GM12878 (cell line): Measurements from ENCODE around the gene PTPRN2. TPM values are rescaled to one million over a fixed set of nuclear protein-coding genes. Genes with fewer than 3 reads are reported as not detected.

ENCODE experiments used
- ATAC-seq: fragments of 200-7000 bp; cut with Tn5 transposase; 3 replicates; pipeline ENCODE4 v1.9.1; 2020; ENCODE audit warnings: mild to moderate bottlenecking, moderate library complexity
- BruUV-seq: library from RNA; stranded (reverse); fragments of 400-500 nt; replicated peaks from 2 replicates; lab custom pipeline; 2021; lab: Mats Ljungman, UMichigan
- CTCF ChIA-PET: fragments of 300-600 bp; sonication (Branson Sonifier 250); formaldehyde crosslinking; extraction: SDS; loops from one replicate; lab custom pipeline; 2021; ENCODE audit warnings: inconsistent platforms; lab: Yijun Ruan, JAX
- POLR2A ChIA-PET: fragments of 350-600 bp; formaldehyde crosslinking; extraction: SDS; loops from one replicate; lab custom pipeline; 2021; ENCODE audit warnings: inconsistent platforms; lab: Charles Lee
- RAD21 ChIA-PET: fragments of 300-600 bp; sonication (Branson Sonifier 250); formaldehyde crosslinking; loops from one replicate; lab custom pipeline; 2023; ENCODE audit warnings: antibody characterized with exemption; ENCODE audit not compliant: unreplicated experiment; lab: Charles Lee
- SMC1A ChIA-PET: fragments of 300-600 bp; sonication (Branson Sonifier 250); formaldehyde crosslinking; loops from one replicate; lab custom pipeline; 2023; ENCODE audit not compliant: unreplicated experiment, uncharacterized antibody; lab: Charles Lee
- DNase-seq: peaks from one replicate; pipeline ENCODE4 v3.0.0-alpha.2; 2011; ENCODE audit warnings: low read depth, low spot score
- FAIRE-seq: peaks from 3 replicates; lab custom pipeline; 2011; peaks lifted over from hg19 to GRCh38; lab: Jason Lieb, UNC
- H2AFZ ChIP-seq: 2 replicates; pipeline ENCODE4 v1.6.0; 2011; ENCODE audit warnings: low read depth, low read length, control low read depth; ENCODE audit not compliant: control insufficient read depth
- H3K27ac ChIP-seq: 2 replicates; pipeline ENCODE4 v1.5.1; 2011; ENCODE audit warnings: control low read depth; ENCODE audit not compliant: control insufficient read depth, insufficient read depth
- H3K27me3 ChIP-seq, 2 experiments: replicated peaks in 1 of 2; 2 replicates each; pipeline versions ENCODE4 v1.6.0 to v1.6.1; 2011; ENCODE audit warnings: low read length in 1 of 2; ENCODE audit not compliant: control insufficient read depth in 2 of 2, insufficient read depth in 2 of 2
- H3K36me3 ChIP-seq, 2 experiments: 2 replicates each; pipeline ENCODE4 v1.5.1; 2011; ENCODE audit warnings: low read length in 1 of 2; ENCODE audit not compliant: control insufficient read depth in 2 of 2, insufficient read depth in 2 of 2
- H3K4me1 ChIP-seq: 2 replicates; pipeline ENCODE4 v1.6.1; 2011; ENCODE audit warnings: mild to moderate bottlenecking, low read length, moderate library complexity, mixed read lengths; ENCODE audit not compliant: control insufficient read depth, insufficient read depth
- H3K4me2 ChIP-seq: 2 replicates; pipeline ENCODE4 v1.6.0; 2011; ENCODE audit warnings: control low read depth; ENCODE audit not compliant: control insufficient read depth, insufficient read depth
- H3K4me3 ChIP-seq: fragments of 200-600 bp; sonication (generic); 2 replicates; pipeline ENCODE4 v1.5.1; 2016
- H3K79me2 ChIP-seq: 2 replicates; pipeline ENCODE4 v1.6.0; 2011; ENCODE audit warnings: low read length; ENCODE audit not compliant: control insufficient read depth, insufficient read depth
- H3K9ac ChIP-seq: 2 replicates; pipeline ENCODE4 v1.8.0; 2011; ENCODE audit warnings: low read length, control low read depth, mixed read lengths; ENCODE audit not compliant: control insufficient read depth, insufficient read depth
- H3K9me3 ChIP-seq: replicated peaks from 3 replicates; pipeline ENCODE4 v1.5.1; 2011; ENCODE audit warnings: mild to moderate bottlenecking, low read length; ENCODE audit not compliant: control insufficient read depth, insufficient read depth
- H4K20me1 ChIP-seq: 2 replicates; pipeline ENCODE4 v1.6.0; 2011; ENCODE audit not compliant: control insufficient read depth, insufficient read depth
- CHD2 ChIP-seq: IDR thresholded peaks from 2 replicates; pipeline ENCODE4 v1.6.1; 2011; ENCODE audit warnings: low read depth, low read length, improper control_type of control experiment, borderline replicate concordance
- EGR1 ChIP-seq, 2 experiments: IDR thresholded peaks; 1 replicate in 1 of 2; 2 replicates in 1 of 2; pipeline ENCODE4 v1.6.1; 2011 to 2012; ENCODE audit warnings: low read depth in 2 of 2, low read length in 2 of 2, borderline replicate concordance in 1 of 2, mild to moderate bottlenecking in 1 of 2, moderate library complexity in 1 of 2
- FOXM1 ChIP-seq: IDR thresholded peaks from 2 replicates; pipeline ENCODE4 v1.6.1; 2012; ENCODE audit warnings: low read depth, mild to moderate bottlenecking, inconsistent platforms, low read length, moderate library complexity
- GABPA ChIP-seq: IDR thresholded peaks from 2 replicates; pipeline ENCODE4 v1.6.1; 2014; ENCODE audit warnings: antibody characterized with exemption, low read depth, mild to moderate bottlenecking, inconsistent platforms
- KDM1A ChIP-seq: fragments of 200-600 bp; sonication (generic); IDR thresholded peaks from 2 replicates; pipeline ENCODE4 v1.6.1; 2016; ENCODE audit warnings: borderline replicate concordance
- PAX5 ChIP-seq: IDR thresholded peaks from 2 replicates; pipeline ENCODE4 v1.6.1; 2011; ENCODE audit warnings: low read depth, low read length, borderline replicate concordance
- SMC3 ChIP-seq: IDR thresholded peaks from 2 replicates; pipeline ENCODE4 v1.6.1; 2011; ENCODE audit warnings: low read length, improper control_type of control experiment, borderline replicate concordance
- STAT3 ChIP-seq: IDR thresholded peaks from 2 replicates; pipeline ENCODE4 v1.6.1; 2011; ENCODE audit warnings: low read depth, low read length, improper control_type of control experiment
- TBL1XR1 ChIP-seq: IDR thresholded peaks from 2 replicates; pipeline ENCODE4 v1.6.1; 2012; ENCODE audit warnings: low read depth, low read length, improper control_type of control experiment
- WRNIP1 ChIP-seq: IDR thresholded peaks from 2 replicates; pipeline ENCODE4 v1.6.1; 2011; ENCODE audit warnings: low read depth, low read length, improper control_type of control experiment, borderline replicate concordance
- WGBS: methylation state at CpG from one replicate; pipeline ENCODE4 v1.1.6; 2016; ENCODE audit warnings: low lambda C conversion rate; ENCODE audit not compliant: insufficient replicate concordance, insufficient coverage; ENCODE audit errors: missing lambda C conversion rate; 5-methylcytosine and 5-hydroxymethylcytosine counted together
- in situ Hi-C: fragments of 300-500 bp; cut with MboI; formaldehyde crosslinking; loops from 9 replicates; pipeline ENCODE4 v1.14.3; 2018; ENCODE audit warnings: mixed read lengths
- intact Hi-C: fragments of 100-400 bp; cut with micrococcal nuclease; formaldehyde crosslinking; loops from one replicate; pipeline ENCODE4 v1.14.2; 2022; ENCODE audit not compliant: unreplicated experiment
- polyA plus RNA-seq, 11 experiments: library from polyadenylated mRNA; depleted of rRNA in 4 of 11; unstranded in 6 of 11; stranded (reverse) in 5 of 11; fragments of >200 nt; fragmentation: Nextera tagmentation in 4 of 11; fragmentation: Illumina TruSeq in 1 of 11; extraction: Ambion mirVana in 4 of 11; extraction: Trizol in 1 of 11; gene quantifications; 1 replicate in 1 of 11; 2 replicates in 10 of 11; pipeline versions ENCODE4 v1.2.1 to v1.2.3, GENCODE V29; 2011 to 2016; ENCODE audit warnings: inconsistent platforms in 2 of 11, missing spikeins in 2 of 11, low read depth in 1 of 11
- total RNA-seq, 4 experiments: library from RNA; depleted of rRNA in 3 of 4; stranded (reverse); fragments of >200 nt in 3 of 4; fragmentation: Illumina TruSeq in 1 of 4; extraction: Trizol in 1 of 4; gene quantifications; 2 replicates each; pipeline versions ENCODE4 v1.2.1 to v1.2.3, GENCODE V29; 2013 to 2021
- TF ChIP-seq, protein P1 (sequence below), 3 experiments: IDR thresholded peaks in 2 of 3; conservative IDR thresholded peaks in 1 of 3; 2 replicates each; pipeline ENCODE4 v1.5.1; 2011; ENCODE audit warnings: low read depth in 3 of 3, low read length in 3 of 3, mild to moderate bottlenecking in 3 of 3, control low read depth in 2 of 3, moderate library complexity in 2 of 3, inconsistent platforms in 1 of 3, mixed read lengths in 1 of 3; ENCODE audit not compliant: control insufficient read depth in 2 of 3, insufficient read depth in 1 of 3; ENCODE audit errors: extremely low read depth in 1 of 3

Gene PTPRN2
- total and polyA plus RNA-seq, 10 of the 15 experiments (the other 5 are each of a cell fraction or from before 2014, with no cell fraction given): 5.4 TPM; not detected in 9

DNA sequence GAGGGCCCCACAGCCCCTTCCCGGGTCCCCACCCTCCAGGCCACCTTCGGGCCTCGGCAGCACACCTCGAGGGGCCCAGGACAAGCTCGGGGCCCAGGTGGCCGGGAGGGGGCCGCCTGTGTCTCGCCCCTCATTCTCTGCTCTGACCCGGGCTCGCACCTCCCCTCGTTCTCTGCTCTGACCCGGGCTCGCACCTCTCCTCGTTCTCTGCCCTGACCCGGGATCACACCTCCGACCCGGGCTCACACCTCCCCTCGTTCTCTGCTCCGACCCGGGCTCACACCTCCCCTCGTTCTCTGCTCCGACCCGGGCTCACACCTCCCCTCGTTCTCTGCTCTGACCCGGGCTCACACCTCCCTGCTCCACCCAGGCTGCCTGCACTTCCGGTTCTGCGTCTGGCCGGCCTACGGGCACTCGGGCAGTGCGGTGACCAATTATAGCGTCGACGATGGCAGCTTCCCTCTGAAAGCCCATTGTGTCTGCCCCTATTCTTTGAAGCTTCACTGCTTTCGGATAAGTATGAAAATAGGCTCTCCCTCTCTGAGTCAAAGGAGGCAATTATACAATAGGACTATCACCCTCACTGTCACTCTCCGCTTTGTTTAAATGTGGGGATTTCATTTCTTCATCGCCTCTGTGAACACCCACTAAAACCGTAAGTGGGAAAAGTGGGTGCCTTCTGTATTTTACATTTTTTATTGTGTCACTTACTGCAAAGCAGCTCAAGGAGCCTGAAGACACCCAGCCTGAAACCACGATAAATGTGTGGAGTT, 793.5 kb downstream of the PTPRN2 start (continued):
- no peak for TF ChIP-seq PAX5
- no peak for TF ChIP-seq TBL1XR1
- TF ChIP-seq CHD2: no peak
- no peak for TF ChIP-seq SMC3
- no peak for TF ChIP-seq KDM1A
- TF ChIP-seq, protein P1, sequence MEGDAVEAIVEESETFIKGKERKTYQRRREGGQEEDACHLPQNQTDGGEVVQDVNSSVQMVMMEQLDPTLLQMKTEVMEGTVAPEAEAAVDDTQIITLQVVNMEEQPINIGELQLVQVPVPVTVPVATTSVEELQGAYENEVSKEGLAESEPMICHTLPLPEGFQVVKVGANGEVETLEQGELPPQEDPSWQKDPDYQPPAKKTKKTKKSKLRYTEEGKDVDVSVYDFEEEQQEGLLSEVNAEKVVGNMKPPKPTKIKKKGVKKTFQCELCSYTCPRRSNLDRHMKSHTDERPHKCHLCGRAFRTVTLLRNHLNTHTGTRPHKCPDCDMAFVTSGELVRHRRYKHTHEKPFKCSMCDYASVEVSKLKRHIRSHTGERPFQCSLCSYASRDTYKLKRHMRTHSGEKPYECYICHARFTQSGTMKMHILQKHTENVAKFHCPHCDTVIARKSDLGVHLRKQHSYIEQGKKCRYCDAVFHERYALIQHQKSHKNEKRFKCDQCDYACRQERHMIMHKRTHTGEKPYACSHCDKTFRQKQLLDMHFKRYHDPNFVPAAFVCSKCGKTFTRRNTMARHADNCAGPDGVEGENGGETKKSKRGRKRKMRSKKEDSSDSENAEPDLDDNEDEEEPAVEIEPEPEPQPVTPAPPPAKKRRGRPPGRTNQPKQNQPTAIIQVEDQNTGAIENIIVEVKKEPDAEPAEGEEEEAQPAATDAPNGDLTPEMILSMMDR (IDR thresholded peaks at IDR 0.05 in 2 of 3, conservative IDR thresholded peaks at IDR 0.05 in 1 of 3; ENCODE audit: control insufficient read depth in 2 of 3, extremely low read depth in 1 of 3, insufficient read depth in 1 of 3, low read depth in 3 of 3, low read length in 3 of 3): no peak
- TF ChIP-seq STAT3: no peak
- no peak for TF ChIP-seq FOXM1
- TF ChIP-seq GABPA: no peak

DNA sequence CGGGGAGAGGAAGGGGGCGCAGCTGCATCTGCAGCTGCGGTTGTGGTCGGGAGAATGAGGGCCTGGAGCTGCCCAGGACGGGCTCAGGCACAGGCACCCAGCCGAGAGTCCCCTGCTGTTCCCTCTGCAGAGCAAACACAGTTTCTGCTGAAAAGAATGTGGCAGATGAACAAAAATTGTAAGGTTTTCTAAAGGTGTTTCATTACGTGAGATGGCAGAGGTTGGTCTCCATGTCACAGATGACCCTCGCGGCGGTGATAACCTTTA, 794.6 kb downstream of the PTPRN2 start:
- peaks cover 2% of the 10 kb centered on the region; the same call in 1 of the 3 replicates for H3K9me3 ChIP-seq
- 43% methylated on average over 10 of the region's 10 CpGs for WGBS

More for the DNA sequence above, 794.6 kb downstream of the PTPRN2 start:
- in situ Hi-C loops: no loop called here
- RAD21 ChIA-PET: no interaction called here
- no peak overlapping the region for H3K4me3 ChIP-seq
- ATAC-seq: no peak
- no peaks in the 10 kb centered on the region for H3K79me2 ChIP-seq
- CTCF ChIA-PET: no interaction called here
- BruUV-seq: no TSS peak
- FAIRE-seq: no peak
- POLR2A ChIA-PET: no interaction called here
- DNase-seq: no peak
- H3K27me3 ChIP-seq: no peaks in the 10 kb centered on the region
- TF ChIP-seq WRNIP1 (no peak), EGR1 (IDR thresholded peaks at IDR 0.05; ENCODE audit: borderline replicate concordance in 1 of 2, low read depth in 2 of 2, low read length in 2 of 2) (no peak)
- H4K20me1 ChIP-seq: no peaks in the 10 kb centered on the region
- H2AFZ ChIP-seq: no peak overlapping the region
- H3K27ac ChIP-seq: no peak overlapping the region
- H3K4me2 ChIP-seq: no peak overlapping the region
- intact Hi-C loops: no loop called here
- no peaks in the 10 kb centered on the region for H3K4me1 ChIP-seq
- SMC1A ChIA-PET: no interaction called here
- H3K9ac ChIP-seq: no peak overlapping the region
- H3K36me3 ChIP-seq: no peaks in the 10 kb centered on the region
